Measurements from ENCODE around the gene TCIRG1. TPM values are rescaled to one million over a fixed set of nuclear protein-coding genes. Genes with fewer than 3 reads are reported as not detected.

TCIRG1 gene
- total RNA-seq, 6 experiments from 2014 or later = 39.4 to 97.1 (median 69.3) TPM

DNA sequence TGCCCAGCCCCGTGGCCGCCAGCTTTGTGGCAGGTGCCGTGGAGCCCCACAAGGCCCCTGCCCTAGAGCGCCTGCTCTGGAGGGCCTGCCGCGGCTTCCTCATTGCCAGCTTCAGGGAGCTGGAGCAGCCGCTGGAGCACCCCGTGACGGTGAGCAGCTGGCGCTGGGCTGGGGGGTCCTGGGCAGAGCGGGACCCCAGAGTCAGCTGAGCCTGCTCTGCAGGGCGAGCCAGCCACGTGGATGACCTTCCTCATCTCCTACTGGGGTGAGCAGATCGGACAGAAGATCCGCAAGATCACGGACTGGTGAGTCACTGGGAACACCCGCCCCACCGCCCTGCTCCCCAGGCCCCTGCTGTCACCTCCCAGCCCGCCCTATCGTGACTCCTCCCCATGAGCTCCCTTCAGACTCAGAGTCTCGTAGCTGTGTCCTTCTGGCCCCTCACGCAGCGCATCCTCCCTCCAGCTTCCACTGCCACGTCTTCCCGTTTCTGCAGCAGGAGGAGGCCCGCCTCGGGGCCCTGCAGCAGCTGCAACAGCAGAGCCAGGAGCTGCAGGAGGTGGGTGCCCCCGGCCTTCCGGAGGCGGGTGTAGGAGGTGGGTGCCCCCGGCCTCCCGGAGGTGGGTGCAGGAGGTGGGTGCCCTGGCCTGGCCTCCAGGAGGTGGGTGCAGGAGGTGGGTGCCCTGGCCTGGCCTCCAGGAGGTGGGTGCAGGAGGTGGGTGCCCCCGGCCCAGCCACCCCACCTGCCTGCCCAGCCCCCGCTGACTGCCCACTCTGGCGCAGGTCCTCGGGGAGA, 4.7 kb downstream of the TCIRG1 start:
- Histone ChIP-seq H3K4me1 (peaks cover 0 to 16% (median under 1%) of the 10 kb centered on the region in 4 donors), H3K27me3 (no peaks in the 10 kb centered on the region), H3K9me3 (no peaks in the 10 kb centered on the region), H3K27ac (no peak overlapping the region), H3K4me3 (no peak overlapping the region), H3K36me3 (peaks cover 0 to under 1% (median 0%) of the 10 kb centered on the region in 4 donors)
- ATAC-seq (no peak), DNase-seq (peak in 1 of 3 donors; percentile 25)
- intact Hi-C loops (cut with DNase I) = no loop called here
- 80% methylated on average over 1 of the region's 36 CpGs for WGBS (ENCODE audit: insufficient coverage, low coverage, low lambda C conversion rate, missing lambda C conversion rate)
- TF ChIP-seq, protein P1, sequence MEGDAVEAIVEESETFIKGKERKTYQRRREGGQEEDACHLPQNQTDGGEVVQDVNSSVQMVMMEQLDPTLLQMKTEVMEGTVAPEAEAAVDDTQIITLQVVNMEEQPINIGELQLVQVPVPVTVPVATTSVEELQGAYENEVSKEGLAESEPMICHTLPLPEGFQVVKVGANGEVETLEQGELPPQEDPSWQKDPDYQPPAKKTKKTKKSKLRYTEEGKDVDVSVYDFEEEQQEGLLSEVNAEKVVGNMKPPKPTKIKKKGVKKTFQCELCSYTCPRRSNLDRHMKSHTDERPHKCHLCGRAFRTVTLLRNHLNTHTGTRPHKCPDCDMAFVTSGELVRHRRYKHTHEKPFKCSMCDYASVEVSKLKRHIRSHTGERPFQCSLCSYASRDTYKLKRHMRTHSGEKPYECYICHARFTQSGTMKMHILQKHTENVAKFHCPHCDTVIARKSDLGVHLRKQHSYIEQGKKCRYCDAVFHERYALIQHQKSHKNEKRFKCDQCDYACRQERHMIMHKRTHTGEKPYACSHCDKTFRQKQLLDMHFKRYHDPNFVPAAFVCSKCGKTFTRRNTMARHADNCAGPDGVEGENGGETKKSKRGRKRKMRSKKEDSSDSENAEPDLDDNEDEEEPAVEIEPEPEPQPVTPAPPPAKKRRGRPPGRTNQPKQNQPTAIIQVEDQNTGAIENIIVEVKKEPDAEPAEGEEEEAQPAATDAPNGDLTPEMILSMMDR (IDR thresholded peaks at IDR 0.05) = no peak
- no peak for TF ChIP-seq POLR2A (IDR thresholded peaks at IDR 0.05)

DNA sequence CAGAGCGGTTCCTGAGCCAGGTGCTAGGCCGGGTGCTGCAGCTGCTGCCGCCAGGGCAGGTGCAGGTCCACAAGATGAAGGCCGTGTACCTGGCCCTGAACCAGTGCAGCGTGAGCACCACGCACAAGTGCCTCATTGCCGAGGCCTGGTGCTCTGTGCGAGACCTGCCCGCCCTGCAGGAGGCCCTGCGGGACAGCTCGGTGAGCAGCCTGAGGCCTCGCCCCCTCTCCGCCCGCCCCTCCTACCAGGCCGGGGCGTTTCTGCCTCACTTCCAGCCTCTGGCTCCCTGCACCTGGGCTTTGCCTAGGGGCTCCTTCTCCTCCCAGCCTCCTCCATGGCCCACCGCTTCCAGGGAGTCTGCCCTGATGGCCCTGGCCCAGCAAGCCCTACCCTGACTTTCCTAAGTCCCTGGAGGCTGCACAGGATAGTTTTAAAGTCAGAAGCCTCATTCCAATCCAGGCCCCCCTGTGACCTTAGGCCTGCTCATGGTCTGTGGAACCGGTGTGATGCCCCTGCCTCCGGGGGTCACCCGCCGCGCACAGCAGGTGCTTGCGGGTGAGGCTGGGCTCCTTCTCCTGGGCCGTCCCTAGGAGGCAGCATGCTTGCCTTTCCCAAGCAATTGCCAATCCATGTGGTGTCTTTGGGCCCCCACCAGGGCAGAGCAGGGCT, 5.5 kb downstream of the TCIRG1 start:
- H3K4me1 ChIP-seq = peaks cover 0 to 11% (median 0%) of the 10 kb centered on the region in 4 donors
- no CpG with 5 or more reads among the region's 24 CpGs for WGBS (ENCODE audit: insufficient coverage, low coverage, low lambda C conversion rate, missing lambda C conversion rate)
- TF ChIP-seq POLR2A (IDR thresholded peaks at IDR 0.05) = no peak
- TF ChIP-seq, protein P1 (IDR thresholded peaks at IDR 0.05) = no peak
- no peak overlapping the region for H3K27ac ChIP-seq
- intact Hi-C loops (cut with DNase I) = no loop called here
- H3K36me3 ChIP-seq = peaks cover 0 to 2% (median 0%) of the 10 kb centered on the region in 4 donors
- no peaks in the 10 kb centered on the region for H3K27me3 ChIP-seq
- no peaks in the 10 kb centered on the region for H3K9me3 ChIP-seq
- no peak for DNase-seq
- ATAC-seq = no peak
- no peak overlapping the region for H3K4me3 ChIP-seq

- peaks cover 0 to 4% (median 0%) of the 10 kb centered on the region in 4 donors for H3K4me1 ChIP-seq
- no peak overlapping the region for H3K27ac ChIP-seq
- WGBS (ENCODE audit: insufficient coverage, low coverage, low lambda C conversion rate, missing lambda C conversion rate) = no CpG with 5 or more reads among the region's 18 CpGs
- peaks cover 0 to 5% (median 2%) of the 10 kb centered on the region in 4 donors for H3K36me3 ChIP-seq
- no peak for TF ChIP-seq POLR2A (IDR thresholded peaks at IDR 0.05)
- TF ChIP-seq, protein P1 (IDR thresholded peaks at IDR 0.05) = no peak
- DNase-seq = no peak
- no peaks in the 10 kb centered on the region for H3K9me3 ChIP-seq
- intact Hi-C loops (cut with DNase I) = no loop called here
- no peak overlapping the region for H3K4me3 ChIP-seq
- H3K27me3 ChIP-seq = no peaks in the 10 kb centered on the region
- no peak for ATAC-seq
These were observed 6.1 kb downstream of the TCIRG1 start for GRCh38 chr11:68044898-68045351.

DNA sequence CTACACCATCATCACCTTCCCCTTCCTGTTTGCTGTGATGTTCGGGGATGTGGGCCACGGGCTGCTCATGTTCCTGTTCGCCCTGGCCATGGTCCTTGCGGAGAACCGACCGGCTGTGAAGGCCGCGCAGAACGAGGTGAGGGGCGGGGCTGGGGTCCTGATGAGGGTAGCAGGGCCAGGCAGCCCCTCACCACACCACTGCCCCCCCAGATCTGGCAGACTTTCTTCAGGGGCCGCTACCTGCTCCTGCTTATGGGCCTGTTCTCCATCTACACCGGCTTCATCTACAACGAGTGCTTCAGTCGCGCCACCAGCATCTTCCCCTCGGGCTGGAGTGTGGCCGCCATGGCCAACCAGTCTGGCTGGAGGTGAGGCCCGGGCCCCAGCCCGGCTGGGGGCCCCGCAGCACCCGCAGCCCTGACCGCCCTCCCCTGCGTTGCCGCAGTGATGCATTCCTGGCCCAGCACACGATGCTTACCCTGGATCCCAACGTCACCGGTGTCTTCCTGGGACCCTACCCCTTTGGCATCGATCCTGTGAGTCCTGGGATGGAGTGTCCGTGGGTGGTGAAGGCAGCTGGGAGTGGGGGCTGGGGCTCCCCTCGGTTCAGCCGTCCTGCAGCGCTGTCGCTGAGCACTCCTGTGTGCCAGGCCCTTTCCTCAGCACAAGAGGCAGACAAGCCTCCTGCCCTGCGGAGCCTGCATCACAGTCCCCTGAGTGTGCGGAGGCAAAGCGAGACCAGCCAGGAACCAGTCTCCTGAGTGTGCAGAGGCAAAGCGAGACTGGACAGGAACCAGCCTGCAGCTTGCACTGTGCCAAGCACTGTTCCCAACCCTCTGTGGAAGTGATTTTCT, 8.8 kb downstream of the TCIRG1 start:
- no peak for TF ChIP-seq POLR2A (IDR thresholded peaks at IDR 0.05)
- TF ChIP-seq, protein P1 (IDR thresholded peaks at IDR 0.05) = no peak
- intact Hi-C loops (cut with DNase I) = no loop called here
- DNase-seq (no peak), ATAC-seq (no peak)
- WGBS (ENCODE audit: insufficient coverage, low coverage, low lambda C conversion rate, missing lambda C conversion rate) = 94% methylated on average over 11 of the region's 37 CpGs
- Histone ChIP-seq H3K9me3 (no peaks in the 10 kb centered on the region), H3K27ac (no peak overlapping the region), H3K27me3 (no peaks in the 10 kb centered on the region), H3K4me3 (no peak overlapping the region), H3K4me1 (no peaks in the 10 kb centered on the region), H3K36me3 (peaks cover 0 to 5% (median 4%) of the 10 kb centered on the region in 4 donors)
